NCI-H2196 treated with DMSO at 0.1 percent for 48 hours (cell line): ENCODE measurements around the gene GAPT.

Source experiments
- DNase-seq: peaks from one replicate; lab custom pipeline; 2025; ENCODE audit not compliant: unreplicated experiment; lab: John Stamatoyannopoulos, UW

GAPT gene

DNA sequence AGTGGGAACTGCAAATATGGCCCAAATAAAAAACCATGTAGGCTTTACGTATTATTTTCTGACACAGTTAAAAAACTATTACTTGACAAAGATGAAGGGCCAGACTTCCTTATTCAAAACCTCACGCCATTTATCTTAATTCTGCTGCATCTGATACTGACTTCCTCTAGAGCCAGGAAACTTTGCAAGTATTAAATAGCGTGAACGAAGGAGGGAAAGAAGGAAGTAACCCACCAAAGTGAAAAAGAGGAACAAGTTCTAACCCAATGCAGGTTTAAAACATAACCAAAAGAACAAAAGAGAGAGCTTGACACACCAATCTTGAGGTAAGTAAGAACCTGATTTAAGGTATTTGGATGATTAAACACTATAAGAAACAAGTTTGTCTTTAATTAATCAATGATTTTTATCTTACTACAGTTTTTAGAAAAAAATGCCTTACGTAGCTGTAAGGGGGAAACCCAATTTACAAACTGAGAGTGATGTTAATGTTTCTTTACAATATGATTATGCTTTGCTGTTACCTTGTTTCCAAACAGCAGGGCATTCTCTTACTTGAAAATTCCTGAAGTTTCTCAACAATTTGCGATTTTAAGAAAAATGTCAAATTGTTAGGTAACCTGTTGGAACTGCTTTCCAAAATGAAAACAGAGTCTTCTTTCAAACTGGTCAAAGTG, at the start of gene GAPT:
TSS of gene GAPT (plus strand) at position 220 of the 677 bp plus-strand sequence. CDS start 3,102 bp downstream, outside the sequence.
- no peak for DNase-seq

DNA sequence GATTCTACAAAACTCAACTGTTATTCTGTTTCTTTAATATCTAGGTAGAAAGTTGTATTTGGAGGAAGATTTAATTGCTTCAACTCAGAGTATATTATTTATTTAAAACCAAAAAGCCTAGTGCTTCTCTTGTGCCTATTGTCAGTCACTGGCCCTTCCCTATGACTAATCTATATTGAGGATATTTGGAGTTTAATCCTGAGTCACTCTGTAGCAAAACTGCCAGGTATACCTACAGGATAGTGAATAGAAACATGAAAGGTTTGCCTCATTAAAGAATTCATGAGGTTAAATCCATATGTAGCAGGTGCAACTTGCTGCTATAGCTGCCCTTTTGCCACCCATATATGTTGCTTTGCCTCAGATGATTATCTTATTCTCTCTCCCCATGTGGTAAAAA, 46.4 kb upstream of the GAPT start:
- DNase-seq = no peak

DNA sequence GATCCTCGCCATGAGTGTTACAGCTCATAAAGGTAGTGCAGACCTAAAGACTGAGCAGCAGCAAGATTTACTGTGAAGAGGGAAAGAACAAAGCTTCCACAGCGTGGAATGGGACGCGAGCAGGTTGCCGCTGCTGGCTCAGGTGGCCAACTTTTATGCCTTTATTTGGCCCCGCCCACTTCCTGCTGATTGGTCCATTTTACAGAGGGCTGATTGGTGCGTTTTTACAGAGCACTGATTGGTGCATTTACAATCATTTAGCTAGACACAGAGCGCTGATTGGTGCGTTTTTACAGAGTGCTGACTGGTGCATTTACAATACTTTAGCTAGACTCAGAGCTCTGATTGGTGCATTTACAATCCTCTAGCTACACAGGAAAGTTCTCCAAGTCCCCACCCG, 45.2 kb upstream of the GAPT start:
- DNase-seq = no peak

DNA sequence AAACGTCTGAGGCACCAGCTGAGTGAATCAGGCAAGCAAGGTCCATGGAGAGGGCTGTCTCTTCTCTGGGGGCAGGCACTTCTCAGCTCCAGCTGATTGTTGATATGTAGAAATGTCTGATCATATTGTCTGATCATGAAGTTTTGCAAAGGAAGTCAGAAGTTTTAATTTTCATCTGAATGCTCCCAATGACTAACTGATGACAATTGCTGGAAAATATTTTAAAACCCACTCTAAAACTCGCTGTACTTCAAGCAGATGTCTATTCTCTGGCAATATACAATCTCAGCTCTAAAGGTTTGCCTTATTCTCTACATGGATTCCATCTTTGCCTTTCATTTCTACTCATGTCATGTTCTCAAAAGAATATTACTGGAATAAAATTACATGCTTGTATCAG, 44.0 kb upstream of the GAPT start:
- no peak for DNase-seq

GRCh38 chr5:58450018-58450417, 41.2 kb upstream of the GAPT start:
- no peak for DNase-seq

GRCh38 chr5:58450811-58451629, 40.2 kb upstream of the GAPT start:
- DNase-seq = no peak

GRCh38 chr5:58451732-58452565, 39.3 kb upstream of the GAPT start:
- no peak for DNase-seq

GRCh38 chr5:58452566-58453258, 38.5 kb upstream of the GAPT start:
- DNase-seq = no peak

DNA sequence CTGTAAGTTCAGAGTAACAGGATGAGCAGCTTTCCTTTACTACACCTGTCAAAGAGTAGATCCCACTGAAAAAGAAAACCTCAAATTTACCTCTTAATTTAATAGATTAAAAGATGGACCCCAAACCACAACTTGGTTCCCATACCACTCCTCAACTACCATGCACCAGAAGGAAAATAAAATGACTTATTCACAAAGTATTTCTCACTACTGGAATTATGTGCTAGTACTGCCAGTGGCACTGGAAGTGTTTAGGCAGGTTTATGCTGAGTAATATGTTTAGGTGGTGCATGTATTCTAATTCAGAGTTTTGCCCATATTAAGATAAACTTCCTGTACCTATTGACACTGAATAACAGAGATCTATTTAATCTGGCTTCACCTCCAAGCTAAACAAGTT, 37.9 kb upstream of the GAPT start:
- no peak for DNase-seq

GRCh38 chr5:58454025-58454424, 37.2 kb upstream of the GAPT start:
- no peak for DNase-seq

GRCh38 chr5:58455066-58455465, 36.2 kb upstream of the GAPT start:
- no peak for DNase-seq

DNA sequence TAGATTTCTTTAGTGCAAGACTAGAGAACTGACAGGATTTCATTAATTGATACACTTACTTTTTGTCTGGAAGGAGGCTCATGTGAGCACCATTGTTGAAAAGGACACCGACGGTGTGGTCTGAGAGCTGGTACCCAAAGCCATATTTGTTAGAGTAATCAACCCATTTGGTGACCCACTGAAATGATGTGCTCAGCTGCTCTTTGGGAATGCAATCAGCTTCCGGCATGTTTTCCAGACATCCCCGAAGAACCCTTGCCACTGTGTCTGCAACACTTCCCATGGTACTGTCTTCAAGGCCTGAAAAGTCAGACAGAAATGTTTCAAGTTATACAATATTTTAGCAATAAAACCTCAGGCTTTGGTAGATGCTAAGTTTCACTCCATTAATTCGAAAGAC, 35.8 kb upstream of the GAPT start:
- DNase-seq = no peak

DNA sequence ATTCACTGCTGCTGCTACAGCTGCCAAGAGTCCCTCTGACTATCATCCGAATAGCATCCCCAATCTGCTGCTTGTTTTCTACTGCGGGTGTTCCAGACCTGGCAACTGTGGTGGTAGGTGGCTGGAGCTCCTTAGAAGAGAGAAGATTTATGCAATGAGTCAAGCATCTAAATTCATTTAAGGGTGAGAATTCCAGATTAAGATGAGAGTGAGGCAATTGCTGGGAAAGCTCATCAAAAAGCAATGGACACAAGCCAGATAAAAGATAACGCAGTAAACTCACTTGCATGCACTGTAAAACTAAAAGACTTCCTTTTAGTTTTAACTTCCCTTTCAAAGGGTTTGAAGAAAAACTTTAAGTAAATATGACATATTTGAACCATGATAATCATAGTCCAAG, 35.2 kb upstream of the GAPT start:
- no peak for DNase-seq

- no peak for DNase-seq
Observed at GRCh38 chr5:58456486-58456885, 34.7 kb upstream of the GAPT start.

DNA sequence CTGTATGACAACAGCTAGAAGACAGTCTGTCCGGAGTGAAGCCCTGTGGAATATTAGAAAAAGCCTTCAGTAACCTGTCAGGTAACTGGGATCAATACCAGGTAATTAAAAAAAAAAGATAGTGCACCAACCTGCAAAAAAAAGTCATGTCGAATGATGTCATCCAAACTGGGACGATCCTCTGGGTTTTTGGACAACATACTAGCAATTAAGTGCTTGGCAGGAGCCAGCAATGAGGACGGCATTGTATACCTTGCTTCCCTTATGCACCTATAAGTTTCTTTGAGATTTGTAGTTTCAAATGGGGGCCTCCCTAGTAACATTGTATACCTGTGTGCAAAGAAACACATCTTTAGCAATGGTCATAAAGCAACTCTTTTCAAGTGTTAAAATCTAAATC, 34.2 kb upstream of the GAPT start:
- no peak for DNase-seq

- no peak for DNase-seq
Observed at GRCh38 chr5:58458141-58458742, 33.0 kb upstream of the GAPT start.

DNA sequence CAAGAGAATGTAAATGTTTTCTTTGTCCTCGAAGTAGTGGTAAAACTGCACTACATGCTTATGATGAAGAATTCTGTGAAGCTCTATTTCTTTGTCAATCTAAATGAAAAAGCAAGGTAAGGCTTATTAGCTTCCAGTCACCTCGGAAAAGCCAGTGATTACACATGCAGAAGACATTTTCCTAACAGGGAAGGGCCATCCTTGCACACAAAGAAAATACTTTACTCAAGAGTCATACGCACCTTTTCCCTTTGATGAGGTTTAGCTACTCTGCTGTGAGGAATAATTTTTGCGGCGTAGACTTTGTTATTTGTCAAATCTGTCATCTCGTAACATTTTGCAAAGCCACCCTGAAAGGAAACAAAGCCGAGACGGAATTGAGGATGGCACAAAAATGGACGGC, 32.5 kb upstream of the GAPT start:
- DNase-seq = no peak

- DNase-seq = no peak
Observed at GRCh38 chr5:58459146-58460001, 31.9 kb upstream of the GAPT start.

GRCh38 chr5:58460002-58460731, 31.1 kb upstream of the GAPT start, which contains the start of gene PLK2:
Gene PLK2, minus strand, starts transcription at chr5:58460086. Its CDS starts 127 bp downstream, at chr5:58459959.
- DNase-seq = no peak
